ENCODE results near the gene SCD5.
A peak's percentile ranks its signal among the peaks of the same experiment; 100 is the strongest.

The SCD5 gene

DNA sequence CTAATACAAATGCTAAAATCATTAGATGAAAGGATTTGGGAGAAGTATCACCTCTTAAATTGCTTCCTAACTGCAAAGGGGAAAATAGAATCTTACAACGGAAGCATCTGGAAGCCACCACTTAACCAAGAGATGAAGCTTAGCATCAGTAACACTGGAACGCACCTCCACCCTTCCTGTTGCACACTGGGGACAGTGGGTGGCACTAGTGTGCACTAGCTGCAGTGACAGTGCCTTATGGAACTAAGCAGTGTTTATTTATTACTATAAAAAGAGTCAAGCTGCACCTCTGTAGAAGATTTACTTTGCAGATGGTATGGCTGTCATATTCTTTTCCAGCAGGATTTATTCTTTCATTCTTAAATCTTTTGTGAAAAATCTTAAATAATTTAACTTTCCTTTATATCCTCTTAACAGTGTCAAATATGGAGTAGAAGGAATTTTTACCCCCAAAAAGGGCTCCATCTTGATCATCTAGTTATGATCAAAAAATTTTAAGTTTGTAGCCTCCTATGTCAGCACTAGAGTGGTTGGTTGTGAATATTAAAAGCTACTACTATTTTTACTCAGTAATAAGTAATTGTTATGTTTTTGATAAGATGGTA is 76.7 kb downstream of the SCD5 start:
- no peak overlapping the region for H3K27ac ChIP-seq
- no peaks in the 10 kb centered on the region for H3K27me3 ChIP-seq (ENCODE audit: insufficient read depth, low read depth, severe bottlenecking)
- H3K36me3 ChIP-seq, result no peaks in the 10 kb centered on the region
- DNase-seq, result peak; percentile 42
- no peak overlapping the region for H3K4me3 ChIP-seq (ENCODE audit: low read depth, low read length)
- H3K9me3 ChIP-seq (ENCODE audit: severe bottlenecking), result no peaks in the 10 kb centered on the region
- TF ChIP-seq, protein P1, sequence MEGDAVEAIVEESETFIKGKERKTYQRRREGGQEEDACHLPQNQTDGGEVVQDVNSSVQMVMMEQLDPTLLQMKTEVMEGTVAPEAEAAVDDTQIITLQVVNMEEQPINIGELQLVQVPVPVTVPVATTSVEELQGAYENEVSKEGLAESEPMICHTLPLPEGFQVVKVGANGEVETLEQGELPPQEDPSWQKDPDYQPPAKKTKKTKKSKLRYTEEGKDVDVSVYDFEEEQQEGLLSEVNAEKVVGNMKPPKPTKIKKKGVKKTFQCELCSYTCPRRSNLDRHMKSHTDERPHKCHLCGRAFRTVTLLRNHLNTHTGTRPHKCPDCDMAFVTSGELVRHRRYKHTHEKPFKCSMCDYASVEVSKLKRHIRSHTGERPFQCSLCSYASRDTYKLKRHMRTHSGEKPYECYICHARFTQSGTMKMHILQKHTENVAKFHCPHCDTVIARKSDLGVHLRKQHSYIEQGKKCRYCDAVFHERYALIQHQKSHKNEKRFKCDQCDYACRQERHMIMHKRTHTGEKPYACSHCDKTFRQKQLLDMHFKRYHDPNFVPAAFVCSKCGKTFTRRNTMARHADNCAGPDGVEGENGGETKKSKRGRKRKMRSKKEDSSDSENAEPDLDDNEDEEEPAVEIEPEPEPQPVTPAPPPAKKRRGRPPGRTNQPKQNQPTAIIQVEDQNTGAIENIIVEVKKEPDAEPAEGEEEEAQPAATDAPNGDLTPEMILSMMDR (IDR thresholded peaks at IDR 0.05; ENCODE audit: low read depth, low read length), result peak; percentile 56

DNA sequence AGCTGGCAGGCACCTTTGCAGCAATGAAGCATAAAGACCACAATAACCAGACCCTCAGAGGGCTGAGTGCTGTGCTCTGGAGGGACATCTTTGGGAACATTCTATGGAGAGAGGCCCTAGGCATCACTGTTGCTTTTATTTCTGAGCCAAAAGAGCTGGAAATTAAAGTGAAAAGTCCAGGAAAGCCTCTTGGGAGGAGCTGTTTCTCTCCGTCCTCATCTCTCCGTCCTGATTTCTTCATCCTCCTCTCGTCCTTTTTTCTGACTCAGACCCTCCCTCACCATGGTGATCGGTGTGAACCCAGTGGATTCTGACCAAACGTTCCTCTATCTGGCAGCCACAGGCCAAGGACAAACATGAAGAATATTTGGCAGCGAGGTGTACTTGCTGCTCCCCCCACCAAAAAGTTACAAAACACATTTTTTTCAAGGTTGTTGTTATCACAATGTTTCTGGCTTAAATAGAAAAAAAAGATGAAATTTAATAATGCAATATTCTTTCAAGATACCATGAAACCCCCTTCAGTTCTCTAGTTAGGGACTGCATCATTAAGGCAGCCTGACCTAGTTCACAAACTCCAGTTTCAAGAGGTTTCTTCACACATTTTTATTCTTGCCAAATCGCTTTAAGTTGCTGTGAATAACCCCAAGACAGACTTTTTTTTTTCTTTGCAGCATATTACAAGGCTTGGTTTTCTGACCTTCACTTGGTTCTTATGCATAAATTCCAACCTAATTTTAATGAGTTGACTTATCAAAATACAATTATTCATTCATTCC is 80.2 kb downstream of the SCD5 start:
- Histone ChIP-seq H3K27ac (no peak overlapping the region), H3K4me3 (ENCODE audit: low read depth, low read length) (no peak overlapping the region), H3K9me3 (ENCODE audit: severe bottlenecking) (no peaks in the 10 kb centered on the region), H3K27me3 (ENCODE audit: insufficient read depth, low read depth, severe bottlenecking) (no peaks in the 10 kb centered on the region), H3K36me3 (no peaks in the 10 kb centered on the region)
- TF ChIP-seq, protein P1 (IDR thresholded peaks at IDR 0.05; ENCODE audit: low read depth, low read length), result no peak
- no peak for DNase-seq

GRCh38 chr4:82715731-82716617 is 82.6 kb downstream of the SCD5 start:
- H3K36me3 ChIP-seq, result no peaks in the 10 kb centered on the region
- no peaks in the 10 kb centered on the region for H3K27me3 ChIP-seq (ENCODE audit: insufficient read depth, low read depth, severe bottlenecking)
- no peak overlapping the region for H3K4me3 ChIP-seq (ENCODE audit: low read depth, low read length)
- no peaks in the 10 kb centered on the region for H3K9me3 ChIP-seq (ENCODE audit: severe bottlenecking)
- TF ChIP-seq, protein P1 (IDR thresholded peaks at IDR 0.05; ENCODE audit: low read depth, low read length), result no peak
- H3K27ac ChIP-seq, result no peak overlapping the region
- DNase-seq, result no peak

DNA sequence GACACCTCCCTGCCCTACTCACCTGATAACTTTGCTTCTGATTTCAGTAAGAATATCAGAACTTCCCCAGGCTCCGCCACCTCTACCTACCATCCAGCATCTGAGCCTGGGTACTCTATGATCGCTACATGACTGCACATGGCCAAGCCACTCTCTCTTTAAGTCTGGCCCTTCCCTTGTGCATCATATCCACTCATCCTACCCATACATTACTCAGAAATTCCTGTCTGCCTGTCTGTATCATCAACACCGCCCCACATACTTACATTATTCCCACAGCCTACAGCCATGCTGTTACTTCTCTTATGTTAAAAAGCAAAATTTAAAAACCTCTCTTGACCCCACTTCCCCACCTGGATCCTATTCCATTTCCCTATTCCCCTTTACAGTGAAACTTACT is 84.7 kb downstream of the SCD5 start:
- Histone ChIP-seq H3K9me3 (ENCODE audit: severe bottlenecking) (no peaks in the 10 kb centered on the region), H3K27me3 (ENCODE audit: insufficient read depth, low read depth, severe bottlenecking) (no peaks in the 10 kb centered on the region), H3K4me3 (ENCODE audit: low read depth, low read length) (no peak overlapping the region), H3K36me3 (no peaks in the 10 kb centered on the region), H3K27ac (no peak overlapping the region)
- TF ChIP-seq, protein P1 (IDR thresholded peaks at IDR 0.05; ENCODE audit: low read depth, low read length), result no peak
- no peak for DNase-seq

GRCh38 chr4:82712561-82712960 is 86.0 kb downstream of the SCD5 start:
- H3K9me3 ChIP-seq (ENCODE audit: severe bottlenecking), result no peaks in the 10 kb centered on the region
- no peak overlapping the region for H3K27ac ChIP-seq
- no peak overlapping the region for H3K4me3 ChIP-seq (ENCODE audit: low read depth, low read length)
- DNase-seq, result no peak
- H3K27me3 ChIP-seq (ENCODE audit: insufficient read depth, low read depth, severe bottlenecking), result no peaks in the 10 kb centered on the region
- H3K36me3 ChIP-seq, result no peaks in the 10 kb centered on the region
- TF ChIP-seq, protein P1 (IDR thresholded peaks at IDR 0.05; ENCODE audit: low read depth, low read length), result no peak
